22Rv1 (cell line): ENCODE data around the gene FBXW8.

ENCODE experiments used
- H3K27ac ChIP-seq: fragments of 450-650 bp; 2 replicates; pipeline ENCODE4 v1.5.1; 2017
- ZFX ChIP-seq: fragments of 450-650 bp; IDR thresholded peaks from 2 replicates; pipeline ENCODE4 v1.6.1; 2017; ENCODE audit warnings: antibody characterized with exemption, borderline replicate concordance
- TF ChIP-seq, protein P1 (sequence below): fragments of 450-650 bp; IDR thresholded peaks from 2 replicates; pipeline ENCODE4 v1.5.1; 2017; ENCODE audit warnings: mild to moderate bottlenecking

The FBXW8 gene

DNA sequence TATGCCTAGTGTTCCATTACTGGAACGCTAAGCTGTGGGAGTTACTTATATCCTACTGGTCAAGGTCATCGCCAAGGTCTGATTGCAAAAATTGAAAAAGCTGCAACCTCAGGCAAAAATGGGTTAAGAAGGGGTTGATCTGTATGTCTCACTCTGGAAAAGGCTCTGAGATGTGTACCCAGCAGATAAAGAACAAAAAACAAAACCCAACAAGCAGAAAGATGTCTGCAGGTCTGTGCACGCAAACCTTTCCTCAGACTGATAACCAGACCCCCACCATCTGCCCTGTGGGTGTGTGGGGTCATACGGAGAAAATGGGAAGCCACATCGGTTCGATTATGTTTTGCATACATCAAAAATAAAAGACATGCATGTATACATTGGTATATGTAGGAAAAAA, 132.1 kb downstream of the FBXW8 start:
- H3K27ac ChIP-seq: no peak overlapping the region
- TF ChIP-seq, protein P1, sequence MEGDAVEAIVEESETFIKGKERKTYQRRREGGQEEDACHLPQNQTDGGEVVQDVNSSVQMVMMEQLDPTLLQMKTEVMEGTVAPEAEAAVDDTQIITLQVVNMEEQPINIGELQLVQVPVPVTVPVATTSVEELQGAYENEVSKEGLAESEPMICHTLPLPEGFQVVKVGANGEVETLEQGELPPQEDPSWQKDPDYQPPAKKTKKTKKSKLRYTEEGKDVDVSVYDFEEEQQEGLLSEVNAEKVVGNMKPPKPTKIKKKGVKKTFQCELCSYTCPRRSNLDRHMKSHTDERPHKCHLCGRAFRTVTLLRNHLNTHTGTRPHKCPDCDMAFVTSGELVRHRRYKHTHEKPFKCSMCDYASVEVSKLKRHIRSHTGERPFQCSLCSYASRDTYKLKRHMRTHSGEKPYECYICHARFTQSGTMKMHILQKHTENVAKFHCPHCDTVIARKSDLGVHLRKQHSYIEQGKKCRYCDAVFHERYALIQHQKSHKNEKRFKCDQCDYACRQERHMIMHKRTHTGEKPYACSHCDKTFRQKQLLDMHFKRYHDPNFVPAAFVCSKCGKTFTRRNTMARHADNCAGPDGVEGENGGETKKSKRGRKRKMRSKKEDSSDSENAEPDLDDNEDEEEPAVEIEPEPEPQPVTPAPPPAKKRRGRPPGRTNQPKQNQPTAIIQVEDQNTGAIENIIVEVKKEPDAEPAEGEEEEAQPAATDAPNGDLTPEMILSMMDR: no peak
- TF ChIP-seq ZFX: no peak

DNA sequence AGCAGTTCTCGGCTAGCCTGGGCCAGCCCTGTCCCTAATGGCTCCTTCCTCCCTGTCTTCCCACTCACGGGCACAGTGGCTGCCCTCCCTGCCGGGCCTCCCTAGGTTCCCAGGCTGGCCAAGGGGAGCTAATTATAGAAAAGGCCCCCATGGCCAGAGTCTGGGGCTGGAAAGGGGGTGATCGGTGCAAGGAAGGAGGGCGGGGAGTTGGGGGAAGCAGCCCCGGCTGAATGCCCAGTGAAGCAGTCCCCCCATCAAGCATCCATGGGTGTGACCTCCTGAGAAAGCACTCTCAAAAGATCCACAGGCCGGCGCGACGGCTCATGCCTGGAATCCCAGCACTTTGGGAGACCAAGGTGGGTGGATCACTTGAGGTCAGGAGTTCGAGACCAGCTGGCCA, 133.6 kb downstream of the FBXW8 start:
- H3K27ac ChIP-seq: no peak overlapping the region
- TF ChIP-seq, protein P1: no peak
- TF ChIP-seq ZFX: no peak

DNA sequence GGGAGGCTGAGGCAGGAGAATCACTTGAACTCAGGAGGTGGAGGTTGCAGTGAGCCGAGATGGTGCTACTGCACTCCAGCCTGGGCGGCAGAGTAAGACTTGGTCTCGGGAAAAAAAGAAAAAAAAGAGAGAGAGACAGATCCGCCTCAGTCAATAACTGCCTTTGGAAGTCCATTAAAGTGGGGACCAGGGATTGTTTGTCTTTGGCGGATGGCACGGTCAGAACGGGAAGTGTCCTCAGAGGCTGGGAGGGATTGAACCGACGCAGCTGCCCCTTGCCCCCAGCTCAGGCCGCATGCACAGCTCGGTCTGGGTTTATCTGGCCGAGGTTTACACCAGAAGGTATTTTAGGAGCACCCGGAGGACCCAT, 134.0 kb downstream of the FBXW8 start:
- TF ChIP-seq ZFX: no peak
- TF ChIP-seq, protein P1: no peak
- H3K27ac ChIP-seq: no peak overlapping the region

DNA sequence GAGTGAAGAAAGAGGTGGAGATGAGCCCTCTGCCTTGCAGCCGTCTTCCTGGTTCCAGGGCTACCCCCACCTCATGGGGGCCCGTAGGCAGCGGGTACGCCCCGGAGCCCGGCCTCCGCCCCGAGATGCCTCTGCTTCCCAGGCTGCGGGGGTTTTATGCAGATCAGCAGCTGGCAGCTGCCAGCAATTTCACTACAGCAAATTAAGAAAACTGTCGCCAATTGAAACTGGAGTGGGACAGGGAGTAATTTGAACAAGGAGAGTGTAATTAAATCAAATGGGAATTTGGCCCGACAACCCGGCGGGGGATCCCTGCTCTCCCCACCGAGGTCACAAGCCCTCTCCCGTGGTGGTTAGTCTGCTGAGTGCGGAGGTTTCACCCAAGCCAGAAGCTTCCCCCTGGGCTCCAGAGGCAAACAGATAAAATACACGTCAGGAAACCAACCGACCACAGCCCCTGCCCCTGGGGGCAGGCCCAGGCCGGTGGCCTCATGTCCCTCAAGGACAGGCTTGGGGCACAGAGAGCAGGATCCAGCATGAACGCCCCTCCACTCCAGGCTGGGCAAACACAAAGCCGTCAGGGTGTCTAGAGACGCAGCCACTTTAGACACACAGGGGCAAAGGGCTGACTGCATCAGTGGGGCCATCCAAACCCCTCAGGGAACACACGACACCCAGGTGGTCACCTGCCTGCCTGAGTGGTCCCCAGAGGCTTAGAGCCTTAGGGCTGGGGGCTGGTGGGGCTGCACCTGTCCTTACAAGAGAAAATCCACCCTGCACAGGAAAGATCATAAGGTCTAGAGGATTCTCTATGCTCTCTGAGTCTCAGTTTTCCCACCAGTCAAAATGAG, 134.6 kb downstream of the FBXW8 start:
- H3K27ac ChIP-seq: no peak overlapping the region
- TF ChIP-seq, protein P1: no peak
- no peak for TF ChIP-seq ZFX

DNA sequence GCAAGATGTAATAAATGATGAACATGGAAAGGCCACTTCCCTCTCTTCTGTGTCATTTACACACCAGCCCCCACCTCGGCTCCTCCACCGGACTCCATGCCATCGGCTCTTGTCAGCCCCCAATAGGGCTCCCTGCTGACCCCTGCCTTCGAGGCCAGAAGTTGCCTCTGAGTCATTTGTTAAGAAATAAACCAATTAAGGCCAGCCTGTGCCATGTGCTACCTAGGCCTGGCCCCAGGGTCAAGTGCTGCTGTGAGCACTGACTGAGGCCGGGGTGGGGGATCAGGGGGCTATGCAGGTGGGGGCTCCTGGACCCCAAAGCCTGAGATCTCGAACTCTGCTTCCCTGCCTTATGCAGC, 135.2 kb downstream of the FBXW8 start:
- TF ChIP-seq ZFX: no peak
- TF ChIP-seq, protein P1: no peak
- H3K27ac ChIP-seq: no peak overlapping the region

DNA sequence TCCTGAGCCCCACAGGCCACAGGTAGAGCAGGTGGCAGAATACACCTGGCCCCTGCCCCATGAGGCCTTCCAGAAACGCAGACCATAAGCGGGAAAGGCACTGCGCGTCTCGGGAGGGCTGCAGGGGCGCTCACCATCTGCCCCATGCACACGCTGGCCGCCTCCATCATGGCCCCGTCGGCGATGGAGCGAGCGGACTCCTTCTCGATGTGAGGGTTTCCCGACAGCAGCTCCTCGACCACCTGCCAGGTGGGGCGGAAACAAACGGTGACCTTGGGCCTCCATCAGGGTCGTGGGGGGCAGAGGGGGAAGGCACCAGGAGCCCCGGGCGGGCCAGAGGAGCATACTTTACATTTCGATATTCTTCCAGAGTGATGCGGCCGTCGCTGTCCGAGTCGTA, 135.7 kb downstream of the FBXW8 start:
- H3K27ac ChIP-seq: no peak overlapping the region
- no peak for TF ChIP-seq ZFX
- TF ChIP-seq, protein P1: no peak

DNA sequence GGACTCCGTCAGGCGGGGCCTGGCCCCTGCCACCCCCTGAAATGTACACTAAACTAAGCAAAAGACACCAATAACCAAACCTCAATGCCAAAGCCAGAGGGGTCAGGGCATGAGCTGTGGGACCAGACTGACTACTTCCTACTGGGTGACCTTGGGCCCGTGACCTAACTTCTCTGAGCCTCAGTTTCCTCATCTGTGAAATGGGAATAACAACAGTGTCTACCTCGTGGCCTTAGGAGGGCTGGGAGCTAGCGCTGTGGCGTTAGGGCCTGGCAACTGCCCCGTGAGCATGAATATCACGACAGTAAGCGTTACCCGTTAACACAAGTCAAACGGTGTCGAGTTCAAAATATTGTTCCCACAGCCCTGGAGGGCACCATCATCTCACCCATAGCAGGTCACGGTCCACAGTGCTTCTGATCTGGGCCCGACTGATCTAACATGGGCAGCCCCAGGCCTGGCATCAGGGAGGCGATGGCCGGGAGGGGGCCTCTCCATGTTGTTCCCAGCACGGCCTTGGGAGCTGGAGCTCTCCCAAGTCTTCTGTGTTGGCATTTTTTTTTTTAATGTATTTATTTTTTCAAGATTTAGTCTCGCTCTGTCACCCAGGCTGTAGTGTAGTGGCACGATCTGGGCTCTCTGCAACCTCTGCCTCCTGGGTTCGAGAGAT, 136.2 kb downstream of the FBXW8 start:
- no peak for TF ChIP-seq ZFX
- TF ChIP-seq, protein P1: no peak
- no peak overlapping the region for H3K27ac ChIP-seq
